Endodermal cell (in vitro differentiated cells): Measurements from ENCODE around the gene TNKS1BP1. TPM values are rescaled to one million over a fixed set of nuclear protein-coding genes. Genes with fewer than 3 reads are reported as not detected.

Source experiments
- DNase-seq: peaks from one replicate; pipeline ENCODE4 v3.0.0-alpha.2; 2017
- H3K27ac ChIP-seq: 2 replicates; pipeline ENCODE4 v1.5.1; 2013; ENCODE audit warnings: mild to moderate bottlenecking, low read depth, low read length, moderate library complexity
- H3K27me3 ChIP-seq: 2 replicates; pipeline ENCODE4 v1.6.1; 2013; ENCODE audit warnings: mild to moderate bottlenecking, low read length, moderate library complexity; ENCODE audit not compliant: insufficient read depth, control insufficient read depth, poor library complexity, severe bottlenecking
- H3K36me3 ChIP-seq: 2 replicates; pipeline ENCODE4 v1.7.0; 2013; ENCODE audit warnings: mild to moderate bottlenecking, low read length, moderate library complexity; ENCODE audit not compliant: control insufficient read depth, insufficient read depth
- H3K4me1 ChIP-seq: one replicate; pipeline ENCODE4 v1.7.0; 2013; ENCODE audit warnings: low read length; ENCODE audit not compliant: control insufficient read depth, insufficient read depth
- H3K4me3 ChIP-seq: 2 replicates; pipeline ENCODE4 v1.5.1; 2013; ENCODE audit warnings: mild to moderate bottlenecking, low read length, moderate library complexity
- H3K9ac ChIP-seq: 2 replicates; pipeline ENCODE4 v1.6.1; 2013; ENCODE audit warnings: mild to moderate bottlenecking, low read length, moderate library complexity; ENCODE audit not compliant: poor library complexity, severe bottlenecking; ENCODE audit errors: extremely low read depth
- H3K9me3 ChIP-seq: 2 replicates; pipeline ENCODE4 v1.6.1; 2013; ENCODE audit warnings: mild to moderate bottlenecking, low read length, moderate library complexity; ENCODE audit not compliant: control insufficient read depth
- H3K27ac Mint-ChIP-seq: 2 replicates; pipeline ENCODE4 v1.8.0; 2020; ENCODE audit warnings: mixed read lengths
- H3K27me3 Mint-ChIP-seq: 2 replicates; pipeline ENCODE4 v1.8.0; 2021; ENCODE audit warnings: mild to moderate bottlenecking, mixed read lengths; ENCODE audit not compliant: insufficient read depth
- H3K36me3 Mint-ChIP-seq: 2 replicates; pipeline ENCODE4 v1.8.0; 2020; ENCODE audit warnings: low read depth, mixed read lengths
- H3K4me1 Mint-ChIP-seq: 2 replicates; pipeline ENCODE4 v1.8.0; 2020; ENCODE audit warnings: mixed read lengths
- H3K4me3 Mint-ChIP-seq: 2 replicates; pipeline ENCODE4 v1.8.0; 2020; ENCODE audit warnings: mild to moderate bottlenecking, moderate library complexity, mixed read lengths
- H3K9me3 Mint-ChIP-seq: 2 replicates; pipeline ENCODE4 v1.8.0; 2020; ENCODE audit warnings: mild to moderate bottlenecking, mixed read lengths
- WGBS, 2 experiments: methylation state at CpG; one replicate each; pipeline versions ENCODE4 v1.1.5 to v1.1.7; 2013; ENCODE audit warnings: missing lambda C conversion rate in 2 of 2, mixed read lengths in 1 of 2; ENCODE audit not compliant: insufficient coverage in 1 of 2, insufficient read length in 1 of 2; 5-methylcytosine and 5-hydroxymethylcytosine counted together
- total RNA-seq, 2 donors: library from RNA; stranded (reverse); fragmentation: NEBNext Ultra II Directional in 1 of 2; extraction: Animal tissue kit (Norgen Biotek cat#: 25700) in 1 of 2; gene quantifications; 2 replicates in 1 of 2; 3 replicates in 1 of 2; pipeline ENCODE4 v1.2.1, GENCODE V29; 2021
- TF ChIP-seq, protein P1 (sequence below): fragments of 200-600 bp; sonication (generic); conservative IDR thresholded peaks from 2 replicates; pipeline ENCODE4 v1.5.0; 2021; ENCODE audit warnings: antibody characterized with exemption, mild to moderate bottlenecking

The TNKS1BP1 gene
- total RNA-seq, 2 donors from 2014 or later = 60.4 to 73.8 TPM

DNA sequence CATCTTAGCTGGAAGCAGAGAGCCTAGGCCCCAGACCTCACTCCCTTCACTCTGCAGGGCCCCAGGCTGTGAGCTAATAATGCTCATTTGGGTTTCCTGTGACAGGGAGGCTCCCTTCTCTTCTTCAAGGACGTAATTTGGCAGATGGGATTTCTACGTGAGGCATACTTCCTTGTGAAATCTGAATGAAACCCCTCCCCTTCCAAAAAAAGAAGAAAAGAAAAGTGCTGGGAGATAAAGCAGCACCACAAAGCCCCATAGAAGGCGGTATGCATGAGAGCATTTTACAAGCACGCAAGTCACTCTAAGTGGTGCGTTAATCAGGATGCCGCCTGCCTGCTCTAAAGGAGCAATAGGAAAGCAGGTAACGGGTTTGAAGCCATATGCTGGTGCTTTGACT is 19.1 kb upstream of the TNKS1BP1 start:
- no peak overlapping the region for H3K4me3 ChIP-seq
- DNase-seq = no peak
- H3K9ac ChIP-seq = no peak overlapping the region
- no peaks in the 10 kb centered on the region for H3K9me3 ChIP-seq
- peaks cover 2% of the 10 kb centered on the region for H3K4me1 Mint-ChIP-seq
- TF ChIP-seq, protein P1, sequence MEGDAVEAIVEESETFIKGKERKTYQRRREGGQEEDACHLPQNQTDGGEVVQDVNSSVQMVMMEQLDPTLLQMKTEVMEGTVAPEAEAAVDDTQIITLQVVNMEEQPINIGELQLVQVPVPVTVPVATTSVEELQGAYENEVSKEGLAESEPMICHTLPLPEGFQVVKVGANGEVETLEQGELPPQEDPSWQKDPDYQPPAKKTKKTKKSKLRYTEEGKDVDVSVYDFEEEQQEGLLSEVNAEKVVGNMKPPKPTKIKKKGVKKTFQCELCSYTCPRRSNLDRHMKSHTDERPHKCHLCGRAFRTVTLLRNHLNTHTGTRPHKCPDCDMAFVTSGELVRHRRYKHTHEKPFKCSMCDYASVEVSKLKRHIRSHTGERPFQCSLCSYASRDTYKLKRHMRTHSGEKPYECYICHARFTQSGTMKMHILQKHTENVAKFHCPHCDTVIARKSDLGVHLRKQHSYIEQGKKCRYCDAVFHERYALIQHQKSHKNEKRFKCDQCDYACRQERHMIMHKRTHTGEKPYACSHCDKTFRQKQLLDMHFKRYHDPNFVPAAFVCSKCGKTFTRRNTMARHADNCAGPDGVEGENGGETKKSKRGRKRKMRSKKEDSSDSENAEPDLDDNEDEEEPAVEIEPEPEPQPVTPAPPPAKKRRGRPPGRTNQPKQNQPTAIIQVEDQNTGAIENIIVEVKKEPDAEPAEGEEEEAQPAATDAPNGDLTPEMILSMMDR = no peak
- no peak overlapping the region for H3K4me3 Mint-ChIP-seq
- no peak overlapping the region for H3K27ac ChIP-seq
- peaks cover 50% of the 10 kb centered on the region for H3K27me3 Mint-ChIP-seq
- H3K36me3 Mint-ChIP-seq = no peaks in the 10 kb centered on the region
- H3K4me1 ChIP-seq = no peaks in the 10 kb centered on the region
- H3K27ac Mint-ChIP-seq = no peak overlapping the region
- no peaks in the 10 kb centered on the region for H3K36me3 ChIP-seq
- 81 to 84% methylated on average over 4 to 7 of the region's 7 CpGs for WGBS, 2 experiments
- H3K27me3 ChIP-seq = peaks cover 30% of the 10 kb centered on the region
- H3K9me3 Mint-ChIP-seq = no peaks in the 10 kb centered on the region

DNA sequence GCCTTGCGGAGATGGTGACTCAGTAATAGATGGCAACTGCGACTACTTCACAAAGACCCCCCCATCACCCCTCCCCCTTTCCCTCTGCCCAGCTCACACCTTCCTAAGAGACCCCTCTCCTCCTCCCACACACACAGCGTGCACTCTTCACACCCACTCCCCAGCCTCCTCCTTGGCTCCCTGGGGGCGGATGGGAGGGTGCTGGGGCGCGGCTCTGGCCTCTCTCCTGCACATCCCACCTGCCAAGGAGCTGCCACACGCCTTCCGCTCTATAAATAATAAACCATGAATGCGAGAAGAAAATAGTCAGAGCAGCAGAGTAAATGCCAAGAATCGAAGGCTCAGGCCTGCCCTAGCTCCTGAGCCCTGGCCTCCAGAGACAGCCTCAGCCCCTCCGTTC is 17.9 kb upstream of the TNKS1BP1 start:
- no peak overlapping the region for H3K27ac Mint-ChIP-seq
- WGBS, 2 experiments = 84 to 85% methylated on average over 9 to 11 of the region's 11 CpGs
- no peaks in the 10 kb centered on the region for H3K36me3 Mint-ChIP-seq
- H3K9me3 ChIP-seq = no peaks in the 10 kb centered on the region
- DNase-seq = no peak
- no peaks in the 10 kb centered on the region for H3K36me3 ChIP-seq
- no peak overlapping the region for H3K4me3 ChIP-seq
- TF ChIP-seq, protein P1 = no peak
- peak overlapping the region; percentile 38 for H3K27ac ChIP-seq
- no peak overlapping the region for H3K4me3 Mint-ChIP-seq
- peaks cover 5% of the 10 kb centered on the region for H3K4me1 Mint-ChIP-seq
- H3K27me3 ChIP-seq = peaks cover 21% of the 10 kb centered on the region
- no peak overlapping the region for H3K9ac ChIP-seq
- peaks cover 45% of the 10 kb centered on the region for H3K27me3 Mint-ChIP-seq
- no peaks in the 10 kb centered on the region for H3K4me1 ChIP-seq
- no peaks in the 10 kb centered on the region for H3K9me3 Mint-ChIP-seq

DNA sequence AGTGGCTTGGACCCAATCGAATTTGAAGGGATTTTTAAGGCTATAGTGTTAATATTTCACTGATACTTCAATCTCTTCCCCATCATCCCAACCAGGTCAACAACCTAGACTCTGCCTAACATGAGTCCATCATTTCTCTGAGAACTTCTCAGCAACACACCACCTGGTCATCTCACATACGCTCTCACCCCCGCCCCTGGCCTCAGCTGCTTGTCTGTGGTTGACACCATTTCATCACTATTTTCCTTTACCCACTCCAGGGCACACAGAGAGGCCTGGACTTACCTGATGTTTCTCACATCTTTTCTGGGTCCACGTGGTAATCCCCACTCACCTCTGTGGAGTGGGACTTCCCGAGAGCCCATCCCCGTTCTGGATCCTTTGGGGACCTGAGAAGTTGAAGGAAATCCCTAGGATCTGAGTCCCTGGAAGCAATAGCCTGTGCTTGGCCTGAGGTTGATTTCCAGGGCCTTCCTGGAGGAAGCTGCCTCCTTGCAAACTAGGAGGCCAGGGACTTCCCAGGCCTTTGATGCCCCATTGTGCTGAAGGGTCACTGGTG is 16.6 kb upstream of the TNKS1BP1 start:
- no peak for DNase-seq
- H3K36me3 ChIP-seq = no peaks in the 10 kb centered on the region
- Mint-ChIP-seq H3K36me3 (no peaks in the 10 kb centered on the region), H3K4me1 (peaks cover 7% of the 10 kb centered on the region), H3K27ac (no peak overlapping the region), H3K4me3 (no peak overlapping the region), H3K27me3 (peaks cover 34% of the 10 kb centered on the region), H3K9me3 (no peaks in the 10 kb centered on the region)
- H3K27ac ChIP-seq = no peak overlapping the region
- no peak overlapping the region for H3K9ac ChIP-seq
- TF ChIP-seq, protein P1 = no peak
- no peaks in the 10 kb centered on the region for H3K9me3 ChIP-seq
- H3K27me3 ChIP-seq = peaks cover 8% of the 10 kb centered on the region
- WGBS, 2 experiments = 89 to 100% methylated on average over 2 to 5 of the region's 6 CpGs
- no peak overlapping the region for H3K4me3 ChIP-seq
- H3K4me1 ChIP-seq = no peaks in the 10 kb centered on the region
